ENCODE data around the gene DEXI.
"Not testable (repeated sequence)": the region's sequence is repeated elsewhere in the genome, so short reads cannot be mapped to it uniquely, and the experiment has no call there.

The DEXI gene

GRCh38 chr16:10968498-10968897 is 26.2 kb upstream of the DEXI start:
- DNase-seq, result no peak

DNA sequence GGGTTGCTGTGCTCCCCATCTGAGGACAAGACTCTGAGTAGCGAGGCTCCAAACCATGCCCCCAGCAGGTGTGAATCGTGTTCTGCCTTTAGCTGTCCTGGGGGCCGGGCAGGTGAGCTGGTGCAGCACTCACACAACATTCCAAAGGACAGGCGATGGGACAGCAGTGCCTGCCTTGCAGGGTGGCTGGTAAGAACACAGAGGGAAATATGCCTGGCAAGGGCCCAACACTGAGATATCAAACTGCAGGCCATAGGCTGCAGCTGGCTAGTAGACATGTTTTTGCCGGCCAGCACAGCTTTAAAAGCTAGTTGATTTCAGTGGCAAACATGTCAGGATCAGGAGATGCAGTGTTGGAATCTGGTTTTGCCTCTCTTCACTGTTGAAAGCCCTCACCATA is 25.7 kb upstream of the DEXI start:
- no peak for DNase-seq

- not testable (repeated sequence) for DNase-seq
Measured at GRCh38 chr16:10966559-10966958, 24.3 kb upstream of the DEXI start.

- DNase-seq, result no peak
Measured at GRCh38 chr16:10966129-10966528, 23.9 kb upstream of the DEXI start.

DNA sequence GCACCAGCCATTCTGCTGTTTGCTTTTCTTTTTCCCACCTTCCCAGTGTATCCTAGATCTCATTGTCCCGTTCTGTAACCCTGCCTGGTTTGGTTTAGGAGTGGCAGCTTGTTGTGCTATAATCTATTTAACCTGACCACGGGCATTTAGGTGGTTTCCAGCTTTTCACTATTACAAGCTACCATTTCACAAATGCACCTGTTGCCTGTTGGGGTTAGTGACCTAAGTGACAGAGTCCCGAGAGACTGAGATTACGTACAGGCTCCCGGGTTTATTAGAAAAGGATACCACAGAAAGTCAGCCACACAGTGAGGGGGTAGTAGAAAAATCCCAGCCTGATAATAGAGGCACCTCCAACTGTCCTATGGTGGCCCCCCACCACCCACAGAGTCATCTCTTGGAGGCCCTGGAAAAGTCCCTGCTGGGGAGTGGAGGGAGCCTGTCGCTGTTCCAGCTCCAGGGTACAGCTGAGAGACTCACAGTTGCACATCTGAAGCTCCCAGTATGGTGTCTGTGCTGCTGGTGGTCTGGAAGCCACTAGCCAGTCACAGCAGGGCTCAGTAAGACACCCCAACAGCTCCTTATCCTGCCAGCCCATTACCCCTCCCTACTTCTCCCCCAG is 23.3 kb upstream of the DEXI start:
- DNase-seq, result no peak

DNA sequence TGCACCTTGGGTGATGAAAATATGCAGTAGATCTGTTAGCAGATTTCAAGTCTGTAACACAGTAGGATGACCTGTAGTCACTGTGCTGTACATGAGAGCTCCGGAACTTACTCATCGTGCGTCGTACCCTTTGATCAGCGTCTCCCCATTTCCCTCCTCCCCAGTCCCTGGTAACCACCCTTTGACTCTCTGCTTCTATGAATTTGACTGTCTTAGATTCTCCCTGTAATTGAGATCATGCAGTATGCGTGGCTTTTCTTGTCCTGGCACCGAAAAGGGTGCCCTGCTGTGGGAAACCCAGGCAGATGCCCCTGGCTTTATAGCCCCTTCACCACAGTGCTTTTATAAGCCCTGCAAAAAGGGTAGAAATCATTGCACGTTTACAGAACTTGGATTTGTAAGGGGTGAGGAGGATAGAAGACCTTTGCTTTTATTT is 22.6 kb upstream of the DEXI start:
- DNase-seq, result no peak

GRCh38 chr16:10964039-10964890 is 22.0 kb upstream of the DEXI start:
- DNase-seq, result no peak

GRCh38 chr16:10961231-10961630 is 19.0 kb upstream of the DEXI start:
- DNase-seq, result no peak

GRCh38 chr16:10959161-10959560 is 16.9 kb upstream of the DEXI start:
- no peak for DNase-seq

DNA sequence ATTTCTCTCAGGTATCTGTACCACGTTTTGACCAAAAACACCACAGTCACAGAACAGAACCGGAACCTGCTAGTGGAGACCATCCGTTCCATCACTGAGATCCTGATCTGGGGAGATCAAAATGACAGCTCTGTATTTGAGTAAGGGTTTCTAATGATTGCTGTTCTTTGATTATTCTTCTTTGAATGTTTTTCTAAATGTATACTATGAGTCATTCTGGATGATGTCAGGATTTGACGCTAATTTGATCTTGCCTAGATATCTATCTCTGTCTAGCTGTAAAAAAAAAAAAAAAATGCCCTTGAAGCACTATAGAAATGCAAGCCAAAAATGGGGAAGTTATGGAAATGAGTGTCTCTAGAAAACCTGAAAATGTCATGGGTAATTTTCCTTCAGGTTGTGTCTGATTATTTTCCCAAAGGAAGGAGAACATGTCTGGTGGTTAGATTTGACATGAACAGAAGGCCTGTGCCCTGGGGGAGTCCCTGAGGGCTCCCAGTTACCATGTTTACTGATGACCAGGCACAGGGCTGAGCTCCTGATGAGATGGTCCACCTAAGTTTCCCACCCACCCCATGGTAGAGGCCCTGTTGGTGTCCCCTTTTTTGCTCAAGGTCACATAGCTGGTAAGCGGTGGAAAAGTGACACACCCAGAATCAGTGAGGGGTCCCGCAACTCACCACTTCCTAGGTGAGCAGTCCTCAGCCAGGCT is 15.7 kb upstream of the DEXI start:
- no peak for DNase-seq

GRCh38 chr16:10954903-10955302 is 12.6 kb upstream of the DEXI start:
- DNase-seq, result no peak

GRCh38 chr16:10951026-10951425 is 8.8 kb upstream of the DEXI start:
- DNase-seq, result no peak

DNA sequence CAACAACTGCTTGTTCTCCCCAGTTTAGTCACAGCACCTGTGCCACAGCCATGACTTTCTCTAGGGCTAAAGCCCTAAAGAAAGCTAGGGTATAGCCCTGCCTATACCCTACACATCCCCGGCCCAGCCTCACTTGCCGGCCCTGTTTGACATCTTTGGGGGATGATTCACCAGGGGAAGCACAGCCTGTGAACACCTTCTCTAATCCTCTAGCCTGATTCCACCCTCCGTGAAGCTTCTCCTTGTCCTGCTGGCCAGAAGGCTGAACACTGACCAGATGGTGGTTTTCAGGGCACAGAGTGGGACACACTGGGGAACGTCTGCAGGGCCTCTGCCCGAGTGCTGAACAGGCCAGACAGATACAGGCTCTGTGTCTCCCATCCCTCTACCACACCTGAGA is 8.1 kb upstream of the DEXI start:
- DNase-seq, result no peak

- DNase-seq, result no peak
Measured at GRCh38 chr16:10949424-10949970, 7.2 kb upstream of the DEXI start.

GRCh38 chr16:10947211-10947787 is 5.0 kb upstream of the DEXI start:
- DNase-seq, result no peak

- DNase-seq, result no peak
Measured at GRCh38 chr16:10946308-10946707, 4.0 kb upstream of the DEXI start.

- no peak for DNase-seq
Measured at GRCh38 chr16:10945065-10945787, 3.0 kb upstream of the DEXI start.

DNA sequence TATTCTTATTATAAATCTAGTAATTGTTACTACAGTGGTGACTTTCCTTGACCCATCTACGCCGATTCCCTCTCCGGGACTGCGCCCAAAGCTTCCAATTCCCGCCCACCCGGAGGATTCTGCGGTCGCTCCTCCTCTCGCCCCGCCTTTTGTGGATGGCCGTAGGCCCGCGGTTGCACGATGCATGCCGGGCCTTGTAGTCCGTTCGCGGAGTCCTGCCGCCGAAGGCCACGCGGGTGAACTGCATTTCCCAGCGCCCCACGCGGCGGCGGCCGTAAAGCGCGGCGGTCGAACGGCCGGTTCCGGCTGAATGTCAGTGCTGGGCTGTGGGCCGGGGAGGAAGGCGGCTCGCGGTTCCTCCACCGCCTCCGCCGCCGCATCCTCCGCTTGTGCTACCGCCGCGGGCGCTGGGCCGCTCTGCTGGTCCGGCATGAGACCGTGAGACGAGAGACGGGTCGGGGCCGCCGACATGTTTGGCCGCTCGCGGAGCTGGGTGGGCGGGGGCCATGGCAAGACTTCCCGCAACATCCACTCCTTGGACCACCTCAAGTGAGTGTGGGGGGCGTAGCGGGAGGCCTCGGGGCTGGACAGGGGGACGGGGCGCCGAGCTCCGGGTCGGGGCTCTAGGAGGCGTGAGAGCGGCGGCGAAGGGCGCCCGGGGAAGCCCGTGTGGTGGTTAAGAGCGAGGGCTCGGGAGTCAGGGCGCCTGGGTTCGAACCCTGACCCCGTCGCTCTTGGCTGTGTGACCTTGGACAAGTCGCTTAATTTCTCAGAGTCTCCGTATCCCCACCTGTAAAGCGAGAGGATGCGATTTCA is 2.2 kb upstream of the DEXI start, which contains the start of gene CLEC16A:
Gene CLEC16A, plus strand, starts transcription at position 316 of the 816 bp plus-strand sequence. Its CDS starts 154 bp downstream, at position 470.
- peak; percentile 65 for DNase-seq

DNA sequence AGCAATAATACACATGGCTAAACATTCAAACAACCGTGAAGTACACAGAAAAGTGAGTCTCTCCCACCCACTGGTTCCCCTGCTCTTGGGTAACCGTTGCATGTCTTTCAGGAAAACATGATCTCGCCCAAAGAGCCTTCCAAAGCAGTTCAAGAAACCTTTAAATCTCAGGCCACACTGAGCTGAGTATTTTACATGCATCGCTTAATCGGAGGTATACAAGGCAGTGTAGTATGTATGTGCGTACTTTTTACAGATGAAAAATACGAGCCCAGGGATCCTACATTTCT is 741 bp upstream of the DEXI start:
- DNase-seq, result no peak

DNA sequence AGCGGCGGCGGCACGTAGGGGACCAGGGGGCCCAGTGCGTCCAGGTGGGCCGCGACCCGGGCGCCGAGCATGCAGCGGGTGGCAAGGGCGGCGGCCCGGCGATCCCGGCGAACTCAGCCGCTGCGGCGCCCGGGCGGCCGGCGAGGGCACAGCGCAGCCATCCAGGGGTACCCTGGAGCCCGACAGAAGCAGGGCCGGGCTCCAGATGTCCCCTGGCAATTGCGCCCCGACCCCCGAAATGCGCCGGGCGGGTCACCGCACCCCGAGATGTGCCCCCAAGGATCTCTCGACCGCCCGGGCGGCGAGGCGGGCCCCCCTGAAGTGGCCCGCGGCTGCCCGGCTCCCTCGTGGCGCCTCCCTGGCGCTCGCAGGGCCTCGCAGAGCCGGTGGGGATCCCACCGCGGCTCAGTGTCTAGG is 325 bp downstream of the DEXI start:
- not testable (repeated sequence) for DNase-seq

- DNase-seq, result no peak
Measured at GRCh38 chr16:10941127-10941933, 938 bp downstream of the DEXI start.

All from NCI-H1436 treated with DMSO at 0.1 percent for 48 hours (cell line).